ENCODE results near the gene FNDC3A. TPM values are rescaled to one million over a fixed set of nuclear protein-coding genes. Genes with fewer than 3 reads are reported as not detected.
A peak's percentile ranks its signal among the peaks of the same experiment; 100 is the strongest.

The FNDC3A gene
- total RNA-seq, 1 experiment from 2014 or later, result 49.3 TPM

- CTCF ChIA-PET, result no interaction called here
- TF ChIP-seq CTCF (conservative IDR thresholded peaks at IDR 0.05; ENCODE audit: low read depth, low read length), result no peak
- TF ChIP-seq EZH2 (IDR thresholded peaks at IDR 0.05; ENCODE audit: borderline replicate concordance, low read depth, low read length, poor library complexity, severe bottlenecking), result no peak
- Histone ChIP-seq H3K27ac (ENCODE audit: low read depth, low read length, poor library complexity, severe bottlenecking) (no peak overlapping the region), H3K9me3 (ENCODE audit: low read depth, low read length, poor library complexity, severe bottlenecking) (peaks cover 6% of the 10 kb centered on the region), H3K4me3 (ENCODE audit: low read depth, low read length, poor library complexity, severe bottlenecking) (no peak overlapping the region), H3K27me3 (replicated peaks; ENCODE audit: insufficient read depth, low read depth, low read length, poor library complexity) (no peaks in the 10 kb centered on the region), H3K4me1 (ENCODE audit: insufficient read depth, low read length, poor library complexity, severe bottlenecking) (peaks cover 7% of the 10 kb centered on the region), H3K36me3 (ENCODE audit: insufficient read depth, low read length, poor library complexity, severe bottlenecking) (no peaks in the 10 kb centered on the region)
- POLR2A ChIA-PET (ENCODE audit: low non-redundant PET), result no interaction called here
- intact Hi-C loops (cut with micrococcal nuclease; ENCODE audit: unreplicated experiment), result no loop called here
- DNase-seq (ENCODE audit: low spot score), result no peak
- no TSS peak for BruUV-seq (replicated peaks)
These were observed 1.8 kb upstream of the FNDC3A start for GRCh38 chr13:48973845-48974431.

- H3K27me3 ChIP-seq (replicated peaks; ENCODE audit: insufficient read depth, low read depth, low read length, poor library complexity), result no peaks in the 10 kb centered on the region
- POLR2A ChIA-PET (ENCODE audit: low non-redundant PET), result no interaction called here
- intact Hi-C loops (cut with micrococcal nuclease; ENCODE audit: unreplicated experiment), result loop anchor here (5.0 kb wide), 2 partner anchors 137 to 217 kb away; no protein-coding TSS in a partner anchor
- H3K4me3 ChIP-seq (ENCODE audit: low read depth, low read length, poor library complexity, severe bottlenecking), result peak overlapping the region; percentile 73
- DNase-seq (ENCODE audit: low spot score), result peak; percentile 78
- H3K9me3 ChIP-seq (ENCODE audit: low read depth, low read length, poor library complexity, severe bottlenecking), result peaks cover 6% of the 10 kb centered on the region
- H3K4me1 ChIP-seq (ENCODE audit: insufficient read depth, low read length, poor library complexity, severe bottlenecking), result peaks cover 18% of the 10 kb centered on the region
- TF ChIP-seq CTCF (conservative IDR thresholded peaks at IDR 0.05; ENCODE audit: low read depth, low read length) (0 out of 2 replicates have a peak, but pooled peaks have one; percentile 13), EZH2 (IDR thresholded peaks at IDR 0.05; ENCODE audit: borderline replicate concordance, low read depth, low read length, poor library complexity, severe bottlenecking) (no peak)
- CTCF ChIA-PET, result no interaction called here
- H3K27ac ChIP-seq (ENCODE audit: low read depth, low read length, poor library complexity, severe bottlenecking), result peak overlapping the region; percentile 96
- BruUV-seq (replicated peaks), result TSS peak; percentile 71
- no peaks in the 10 kb centered on the region for H3K36me3 ChIP-seq (ENCODE audit: insufficient read depth, low read length, poor library complexity, severe bottlenecking)
These were observed 434 bp upstream of the FNDC3A start for GRCh38 chr13:48975101-48975855.

- peak overlapping the region; percentile 73 for H3K4me3 ChIP-seq (ENCODE audit: low read depth, low read length, poor library complexity, severe bottlenecking)
- DNase-seq (ENCODE audit: low spot score), result no peak
- intact Hi-C loops (cut with micrococcal nuclease; ENCODE audit: unreplicated experiment), result loop anchor here (5.0 kb wide), 2 partner anchors 136 to 216 kb away; no protein-coding TSS in a partner anchor
- no peaks in the 10 kb centered on the region for H3K27me3 ChIP-seq (replicated peaks; ENCODE audit: insufficient read depth, low read depth, low read length, poor library complexity)
- ChIA-PET POLR2A (ENCODE audit: low non-redundant PET) (no interaction called here), CTCF (no interaction called here)
- H3K9me3 ChIP-seq (ENCODE audit: low read depth, low read length, poor library complexity, severe bottlenecking), result peaks cover 6% of the 10 kb centered on the region
- H3K27ac ChIP-seq (ENCODE audit: low read depth, low read length, poor library complexity, severe bottlenecking), result peak overlapping the region; percentile 96
- BruUV-seq (replicated peaks), result no TSS peak
- TF ChIP-seq EZH2 (IDR thresholded peaks at IDR 0.05; ENCODE audit: borderline replicate concordance, low read depth, low read length, poor library complexity, severe bottlenecking) (no peak), CTCF (conservative IDR thresholded peaks at IDR 0.05; ENCODE audit: low read depth, low read length) (no peak)
- H3K4me1 ChIP-seq (ENCODE audit: insufficient read depth, low read length, poor library complexity, severe bottlenecking), result peaks cover 27% of the 10 kb centered on the region
- H3K36me3 ChIP-seq (ENCODE audit: insufficient read depth, low read length, poor library complexity, severe bottlenecking), result no peaks in the 10 kb centered on the region
These were observed 1.0 kb downstream of the FNDC3A start for GRCh38 chr13:48976576-48977285.
